GM18517 (cell line): ENCODE data around the gene COASY.

Experiments used
- ATAC-seq: cut with Tn5 transposase; IDR thresholded peaks from one replicate; pipeline ENCODE4 v1.9.1; 2021; ENCODE audit warnings: mild to moderate bottlenecking, moderate library complexity; ENCODE audit not compliant: unreplicated experiment

COASY gene

DNA sequence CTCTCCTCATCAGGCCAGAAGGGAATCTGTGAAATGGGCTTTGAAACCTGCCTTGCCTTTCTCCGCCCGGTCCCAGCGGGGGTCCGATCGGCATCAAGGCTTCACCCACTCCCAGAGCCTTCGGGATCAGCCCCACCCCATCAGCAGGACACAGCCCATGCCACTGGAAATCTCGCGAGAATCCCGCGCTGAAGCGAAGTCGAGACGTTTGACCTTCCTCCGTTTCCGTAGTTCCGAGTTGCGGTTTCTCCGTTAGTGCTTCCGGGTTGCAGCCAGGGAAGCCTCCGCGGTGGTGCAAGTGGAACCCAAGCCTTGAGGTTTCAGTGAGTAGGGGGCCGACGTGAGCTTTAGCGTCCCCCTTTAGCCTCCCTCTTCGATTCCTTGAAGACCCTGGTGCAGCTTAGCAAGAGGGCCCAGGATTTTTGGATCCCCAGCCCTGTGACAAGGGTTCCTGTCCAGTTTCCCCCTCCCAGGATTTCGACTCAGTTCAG lies at the start of gene COASY:
TSS of gene COASY (plus strand) at position 252 of the 491 bp plus-strand sequence. CDS start 475 bp downstream, outside the sequence.
- ATAC-seq, result no peak

DNA sequence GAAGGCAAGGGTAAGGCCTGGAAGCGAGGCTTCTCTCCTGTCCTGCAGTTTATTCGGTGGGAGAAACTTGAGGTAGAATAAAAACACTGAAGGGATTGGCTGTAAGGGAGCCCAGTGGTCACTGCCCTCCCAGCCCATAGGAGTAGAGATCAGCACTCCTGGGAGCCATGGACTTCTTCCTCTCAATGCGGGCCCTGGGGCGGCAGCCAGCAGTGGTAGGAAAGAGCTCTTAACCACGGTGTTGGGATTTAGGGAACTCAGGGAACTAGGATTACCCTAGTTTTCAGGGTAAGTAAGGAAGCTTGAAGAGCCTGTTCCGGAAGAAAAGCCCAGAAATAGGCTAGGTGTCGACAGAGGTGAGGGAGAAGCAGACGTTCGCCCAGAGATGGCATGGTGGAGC lies 49.7 kb upstream of the COASY start:
- ATAC-seq, result no peak

DNA sequence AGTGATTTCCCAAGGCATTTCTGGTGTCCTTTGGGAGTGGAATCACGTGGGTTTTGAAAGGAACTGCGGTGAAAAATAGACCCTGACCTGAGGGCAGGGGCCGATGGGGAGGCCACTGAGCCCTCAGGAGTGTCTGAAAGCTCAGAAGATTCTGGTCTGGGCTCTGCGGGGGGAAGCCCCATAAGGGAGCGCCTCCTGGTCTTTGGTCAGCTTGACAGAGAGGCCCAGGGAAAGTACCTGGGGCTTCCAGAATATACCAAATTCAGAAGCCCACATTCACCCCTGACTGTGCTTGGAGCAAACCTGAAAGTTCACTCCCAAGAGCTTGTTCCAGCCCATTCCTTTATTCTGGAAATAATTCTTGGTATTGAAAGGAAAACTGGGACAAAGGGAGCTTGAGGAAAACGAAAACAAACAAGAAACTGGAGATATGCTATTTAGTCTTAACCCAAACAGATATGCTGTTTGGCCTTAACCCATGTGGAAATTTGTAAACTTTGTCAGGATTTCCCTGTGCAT lies 49.2 kb upstream of the COASY start:
- ATAC-seq, result no peak

DNA sequence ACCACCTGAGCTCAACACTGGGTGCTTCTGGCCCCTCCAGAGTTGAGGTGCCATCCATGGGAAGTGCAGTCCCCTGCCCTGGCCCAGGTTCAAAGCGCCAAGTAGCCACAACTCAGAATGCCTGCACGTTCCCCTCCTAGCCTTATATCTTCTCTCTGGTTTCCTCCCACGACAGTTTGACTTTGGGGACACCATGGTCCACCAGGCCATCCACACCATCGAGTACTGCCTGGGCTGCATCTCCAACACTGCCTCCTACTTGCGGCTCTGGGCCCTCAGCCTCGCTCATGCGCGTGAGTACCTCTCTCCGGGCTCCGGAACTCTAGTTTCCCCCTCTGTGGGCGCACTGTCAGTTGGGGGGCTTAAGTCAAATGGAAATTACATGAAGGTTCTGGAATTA lies 48.3 kb upstream of the COASY start:
- ATAC-seq, result no peak

DNA sequence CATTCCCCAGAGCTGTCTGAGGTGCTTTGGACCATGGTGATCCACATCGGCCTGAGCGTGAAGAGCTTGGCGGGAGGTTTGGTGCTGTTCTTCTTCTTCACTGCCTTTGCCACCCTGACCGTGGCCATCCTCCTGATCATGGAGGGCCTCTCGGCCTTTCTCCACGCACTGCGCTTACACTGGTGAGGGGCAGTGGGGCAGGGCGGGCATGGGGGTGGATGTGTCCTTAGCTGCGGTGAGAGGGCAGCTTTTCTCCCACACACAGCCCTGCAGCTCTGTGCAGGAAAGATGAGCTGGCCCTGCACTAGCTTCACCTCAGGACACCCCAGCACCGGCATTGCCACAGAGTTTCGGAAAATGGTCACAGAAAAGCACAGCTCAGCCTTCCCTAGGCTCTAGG lies 47.7 kb upstream of the COASY start:
- ATAC-seq, result no peak

DNA sequence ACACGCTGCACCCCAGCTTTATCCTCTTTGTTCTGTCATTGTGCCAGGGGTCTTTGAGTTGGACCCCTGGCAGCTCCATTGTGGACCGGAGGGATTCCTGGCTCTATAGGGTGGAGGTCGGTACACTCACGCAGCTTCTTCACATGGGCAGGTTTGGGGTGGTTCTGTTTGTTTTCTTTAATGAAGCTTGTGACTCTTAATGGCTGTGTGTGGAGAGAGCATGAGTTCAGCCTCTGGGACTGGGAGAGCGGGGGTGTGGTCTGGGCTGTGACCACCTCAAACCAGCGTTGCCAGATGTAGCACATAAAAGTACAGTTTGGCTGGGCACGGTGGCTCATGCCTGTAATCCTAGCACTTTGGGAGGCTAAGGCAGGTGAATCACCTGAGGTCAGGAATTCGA lies 47.1 kb upstream of the COASY start:
- no peak for ATAC-seq

DNA sequence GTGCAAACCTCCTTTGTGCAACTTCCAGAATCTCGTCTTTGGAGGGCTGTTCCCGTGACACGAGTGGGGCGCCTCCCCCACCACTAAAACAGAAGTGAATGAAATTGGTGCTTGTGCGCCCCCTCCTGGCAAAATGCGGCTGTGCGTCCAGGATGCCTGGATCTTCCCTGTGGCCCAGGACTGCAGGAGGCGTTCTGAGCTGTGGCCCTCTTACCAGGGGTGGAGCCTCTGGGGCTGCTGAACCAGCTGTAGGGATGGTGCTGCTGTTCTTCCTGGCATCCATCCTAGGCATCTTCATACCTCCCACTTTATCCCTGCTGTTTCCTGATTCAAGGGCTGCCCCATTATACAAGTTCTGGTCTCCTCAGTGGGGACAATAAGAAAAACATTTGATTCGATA lies 44.4 kb upstream of the COASY start:
- ATAC-seq, result no peak

DNA sequence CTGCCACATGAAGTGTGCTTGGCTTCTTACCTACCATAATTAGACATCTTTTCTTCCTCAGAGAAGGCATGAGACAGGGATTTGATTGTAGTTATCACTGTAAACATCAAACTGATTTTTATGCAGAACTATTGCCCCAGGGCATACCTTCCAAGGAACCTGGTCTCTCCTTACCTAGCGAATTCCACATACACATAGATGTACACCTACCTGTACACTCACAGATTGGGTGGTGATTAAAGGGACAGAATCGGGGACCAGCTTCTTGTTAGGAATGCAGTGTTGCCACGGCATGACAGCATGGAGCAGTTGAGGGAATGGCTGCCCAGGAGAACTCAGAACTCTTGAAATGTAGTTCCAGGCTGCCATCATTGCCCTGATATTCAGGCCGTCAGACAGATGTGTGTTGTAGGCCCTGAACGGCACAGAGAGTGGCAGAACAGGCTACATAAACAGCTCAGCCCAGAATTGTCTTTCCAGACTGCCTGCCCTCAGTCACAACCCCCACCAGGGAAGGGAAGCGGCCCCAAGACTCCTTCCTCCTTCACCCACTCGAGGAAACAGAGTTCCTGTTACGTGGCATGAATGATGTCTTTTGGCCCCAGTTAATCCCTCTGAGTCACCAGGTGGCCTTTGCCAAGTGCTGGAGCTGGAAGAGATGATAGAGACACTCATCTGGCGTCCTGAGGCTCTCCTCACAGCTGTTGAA lies 43.7 kb upstream of the COASY start:
- no peak for ATAC-seq

DNA sequence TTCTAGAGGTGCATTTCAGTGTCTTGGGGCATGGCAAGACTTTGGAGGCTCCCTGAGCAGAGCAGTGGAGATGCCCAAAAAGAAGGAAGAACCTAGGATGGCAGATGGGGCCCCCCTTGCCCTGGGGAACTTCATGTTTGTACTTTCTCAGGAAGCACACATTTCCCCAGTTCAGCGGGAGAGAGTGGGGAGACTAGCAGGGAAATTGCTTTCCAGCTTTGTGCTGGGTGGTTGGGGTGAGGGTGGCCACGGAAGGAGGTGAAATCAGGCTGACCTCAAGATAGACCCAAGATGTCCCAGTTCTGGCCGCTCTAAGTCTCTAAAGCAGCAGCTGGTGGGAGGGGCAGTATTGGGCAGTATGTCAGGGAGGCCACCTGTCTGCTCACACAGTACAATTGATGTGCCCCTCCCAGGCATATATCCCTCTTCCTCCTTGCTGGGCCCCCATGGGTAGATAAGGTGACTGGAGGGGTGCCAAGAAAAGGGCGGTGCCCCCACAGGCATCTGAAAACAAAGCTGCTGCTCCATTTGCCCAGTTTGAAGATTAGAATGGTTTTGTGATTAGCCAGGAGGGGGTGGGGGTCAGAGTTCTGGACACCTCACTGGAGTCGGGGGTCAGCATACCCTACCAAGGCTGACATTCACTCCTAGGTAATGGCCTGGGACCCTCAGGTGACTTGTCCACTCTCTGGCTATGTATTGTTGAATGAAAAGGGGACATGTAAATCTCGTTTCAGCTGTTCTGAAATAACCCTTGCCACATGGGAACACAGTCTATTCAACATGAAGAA lies 43.0 kb upstream of the COASY start:
- no peak for ATAC-seq

DNA sequence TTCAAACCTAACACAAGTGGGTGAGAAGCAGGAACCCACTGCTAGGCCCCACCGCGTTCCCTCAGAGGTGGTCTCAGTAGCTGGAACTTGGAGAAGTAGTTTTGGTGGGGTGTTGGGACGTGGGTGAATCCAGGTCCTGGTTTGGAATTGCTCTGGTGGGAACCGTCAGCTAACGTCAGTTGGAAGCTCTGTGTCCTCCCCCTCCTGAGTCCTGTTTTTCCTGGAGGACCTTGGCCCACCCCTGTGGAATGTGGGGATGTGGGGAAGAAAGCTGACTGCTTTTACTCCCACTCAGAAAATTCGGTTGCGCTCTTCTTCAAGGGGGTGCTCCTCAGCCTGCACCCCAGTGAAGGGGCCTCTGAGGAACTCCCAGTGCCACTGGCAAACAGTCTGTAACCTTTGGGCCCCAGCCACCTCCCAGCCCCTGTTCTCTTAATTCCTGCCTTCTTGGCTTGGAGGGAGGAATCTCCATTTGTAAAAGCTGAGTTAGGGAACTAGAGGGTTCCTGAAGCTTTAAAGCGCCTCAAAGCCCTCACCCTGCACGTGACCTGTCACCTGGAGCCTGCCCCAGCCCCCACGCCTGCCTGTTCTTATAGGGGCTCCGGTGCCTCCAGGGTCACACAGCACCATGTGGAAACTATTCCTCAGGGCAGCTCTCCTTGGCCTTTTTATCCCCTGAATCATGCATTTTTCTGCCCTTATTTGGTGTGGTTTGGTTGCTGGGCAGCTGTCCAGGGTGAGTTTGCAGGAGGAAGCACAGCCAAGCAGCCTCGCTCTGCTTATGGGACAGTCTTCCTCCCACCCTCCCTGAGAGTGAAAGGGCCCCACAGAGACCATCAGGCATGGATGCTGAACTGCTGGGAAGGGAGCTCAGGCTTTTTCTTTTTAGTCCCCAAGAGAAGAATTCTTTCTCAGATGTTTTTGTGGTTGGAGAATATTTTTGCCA lies 42.1 kb upstream of the COASY start:
- ATAC-seq, result no peak

DNA sequence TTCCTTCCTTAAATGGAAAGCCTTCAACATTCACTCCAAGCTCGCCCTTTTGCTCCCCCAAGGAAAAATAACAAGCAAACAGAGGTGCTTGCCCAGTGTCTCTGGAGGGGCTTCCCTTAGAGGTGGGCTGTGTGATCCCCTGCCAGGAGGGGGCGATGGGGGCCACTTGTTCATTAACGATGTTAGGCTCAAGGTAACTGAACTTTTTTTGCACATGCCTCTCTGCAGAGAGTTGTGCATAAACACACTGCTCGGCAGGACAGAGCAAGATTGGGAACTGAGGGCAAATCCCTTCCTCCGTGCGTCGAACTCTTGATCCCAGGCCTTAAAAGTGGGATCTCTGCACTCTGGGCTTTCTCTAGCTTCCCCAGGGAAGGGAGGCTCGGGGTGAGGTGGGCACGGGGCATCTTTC lies 41.4 kb upstream of the COASY start:
- no peak for ATAC-seq

DNA sequence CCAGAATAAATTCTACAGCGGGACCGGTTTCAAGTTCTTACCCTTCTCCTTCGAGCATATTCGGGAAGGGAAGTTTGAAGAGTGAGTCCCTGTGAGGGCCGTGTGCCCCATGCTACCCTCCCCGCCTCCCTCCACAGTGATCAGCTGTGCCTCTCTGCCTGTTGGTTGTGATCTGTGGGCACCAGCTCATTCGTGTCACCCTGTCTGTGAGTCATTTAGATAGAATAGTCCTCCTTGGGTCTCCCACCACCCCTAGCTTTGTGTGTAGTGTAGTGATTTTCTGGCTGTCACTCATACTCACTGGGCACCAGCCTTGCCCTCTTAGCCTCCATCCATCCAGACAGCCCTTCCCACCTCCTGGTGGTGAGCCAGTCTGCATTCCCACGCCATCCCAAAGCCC lies 40.9 kb upstream of the COASY start:
- no peak for ATAC-seq

DNA sequence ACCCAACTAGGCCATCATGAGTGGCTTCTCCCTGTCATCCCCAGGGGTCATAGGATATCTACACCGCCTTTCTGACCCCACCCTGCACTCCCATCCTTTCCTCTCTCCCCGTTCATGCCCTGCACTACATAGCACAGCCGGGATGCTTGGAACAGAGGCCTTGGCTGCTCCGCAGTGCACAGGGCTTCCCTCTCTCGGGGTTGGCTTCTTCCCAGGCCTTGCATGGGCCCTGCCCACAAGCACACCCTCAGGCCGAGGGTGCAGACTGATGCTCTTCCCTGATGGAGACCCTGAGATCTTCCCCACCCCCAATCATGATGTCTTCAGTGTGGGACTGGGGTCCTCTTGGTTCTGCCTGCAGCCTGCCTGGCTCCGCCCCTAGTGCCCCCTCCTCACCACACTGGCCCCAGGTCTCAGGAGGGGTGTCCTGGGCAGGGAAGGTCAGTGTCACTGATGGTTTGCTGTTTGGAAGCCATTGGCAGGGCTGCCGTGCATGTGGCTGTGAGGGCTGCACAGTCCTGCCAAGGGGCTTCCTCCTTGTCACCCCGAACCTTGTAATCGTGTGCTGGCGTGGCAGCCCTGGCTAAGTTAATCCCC lies 40.2 kb upstream of the COASY start:
- no peak for ATAC-seq

DNA sequence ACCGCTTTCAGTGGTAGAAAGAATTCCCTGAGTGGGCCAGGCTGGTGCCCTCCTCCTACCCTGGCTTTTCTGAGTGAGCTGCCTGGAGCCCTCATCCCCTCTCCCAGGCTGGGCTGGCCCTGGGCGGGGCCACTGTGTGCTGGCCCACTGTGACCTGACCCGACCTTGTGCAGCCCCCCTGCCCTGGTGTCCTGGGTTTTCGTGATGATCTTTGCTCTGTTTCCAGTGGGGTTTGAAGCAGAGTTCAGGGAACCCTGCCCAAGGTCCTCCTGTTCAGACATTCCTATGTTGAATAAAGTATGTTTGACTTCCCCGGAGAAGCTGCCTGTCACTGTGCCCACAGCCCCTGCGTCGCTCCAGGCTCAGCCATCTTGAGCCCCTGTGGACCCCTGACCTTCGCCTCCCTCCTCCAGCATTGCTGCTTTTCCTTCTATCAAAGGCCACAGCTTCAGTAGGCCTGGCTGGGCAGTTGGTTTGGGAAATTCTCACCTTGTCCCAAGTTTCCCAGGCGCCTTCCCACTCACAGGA lies 39.6 kb upstream of the COASY start:
- no peak for ATAC-seq

DNA sequence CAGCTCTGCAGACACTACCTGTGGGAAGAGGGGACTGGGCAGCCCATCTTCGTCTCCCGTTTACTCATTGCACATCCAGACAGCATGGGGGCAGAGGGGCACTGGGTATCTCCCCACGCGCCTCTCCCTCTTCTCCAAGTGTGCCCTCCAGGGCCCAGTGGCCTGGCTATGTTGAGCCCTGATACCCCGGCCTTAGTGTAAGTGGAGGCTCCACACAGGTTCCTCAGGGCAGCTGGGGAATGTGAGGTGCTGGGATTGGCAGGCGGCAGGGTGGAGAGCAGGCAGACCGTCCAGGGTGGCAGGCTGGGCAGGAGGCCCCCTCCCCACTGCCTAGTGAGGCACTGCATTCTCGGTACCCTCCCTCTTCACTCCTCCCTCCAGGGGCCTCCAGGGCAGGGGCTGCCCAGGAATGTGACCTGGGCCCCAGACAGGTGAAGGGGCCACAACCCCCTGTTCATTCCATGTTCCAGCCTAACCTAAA lies 39.1 kb upstream of the COASY start:
- ATAC-seq, result no peak

DNA sequence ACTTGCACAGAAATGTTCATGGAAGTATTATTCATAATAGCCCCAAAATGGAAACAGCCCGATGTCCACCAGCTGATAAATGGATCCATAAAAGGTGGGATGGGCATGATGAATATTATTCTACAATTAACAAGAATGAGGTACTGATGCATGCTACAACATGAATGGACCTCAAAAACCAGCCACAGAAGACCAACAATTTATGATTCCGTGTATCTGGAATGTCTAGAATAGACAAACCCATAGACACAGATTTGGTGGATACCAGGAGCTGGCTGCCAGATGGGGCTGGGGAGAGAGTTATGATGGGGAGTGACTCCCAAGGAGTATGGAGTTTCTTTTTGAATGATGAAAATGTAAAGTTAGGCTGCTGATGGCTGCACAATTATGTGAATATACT lies 36.7 kb upstream of the COASY start:
- no peak for ATAC-seq

DNA sequence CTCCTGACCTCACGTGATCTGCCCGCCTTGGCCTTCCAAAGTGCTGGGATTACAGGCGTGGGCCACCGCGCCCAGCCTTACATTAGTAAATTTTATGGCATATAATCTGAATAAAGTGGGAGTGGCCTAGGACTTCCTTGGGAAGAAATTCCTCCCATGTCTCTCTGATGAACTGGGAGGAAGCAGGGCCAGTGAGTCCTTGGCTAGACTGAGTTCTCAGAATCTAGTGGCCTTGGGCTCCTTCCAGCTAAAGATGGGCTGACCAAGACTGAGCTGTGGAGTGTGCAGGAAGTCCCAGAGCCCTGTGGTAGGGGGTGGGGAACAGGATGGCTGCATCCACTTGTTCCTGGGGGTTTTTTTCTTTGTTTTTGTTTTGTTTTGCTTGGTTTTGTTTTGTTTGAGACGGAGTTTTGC lies 35.9 kb upstream of the COASY start:
- no peak for ATAC-seq

DNA sequence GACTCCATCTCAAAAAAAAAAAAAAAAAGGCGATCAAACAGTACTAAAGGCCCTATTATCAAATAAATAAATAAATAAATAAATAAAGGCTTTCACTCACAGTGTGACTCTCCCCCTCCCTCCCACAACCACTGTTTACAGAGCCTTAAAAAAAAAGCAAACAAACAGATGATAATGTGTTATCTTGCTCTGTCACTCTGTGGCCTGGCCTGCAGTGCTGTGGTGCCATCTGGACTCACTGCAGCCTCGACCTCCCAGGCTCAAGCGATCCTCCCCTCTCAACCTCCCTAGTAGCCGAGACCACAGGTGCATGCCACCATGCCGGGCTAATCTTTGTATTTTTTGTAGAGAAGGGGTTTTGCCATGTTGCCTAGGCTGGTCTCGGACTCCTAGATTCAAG lies 34.0 kb upstream of the COASY start:
- no peak for ATAC-seq

DNA sequence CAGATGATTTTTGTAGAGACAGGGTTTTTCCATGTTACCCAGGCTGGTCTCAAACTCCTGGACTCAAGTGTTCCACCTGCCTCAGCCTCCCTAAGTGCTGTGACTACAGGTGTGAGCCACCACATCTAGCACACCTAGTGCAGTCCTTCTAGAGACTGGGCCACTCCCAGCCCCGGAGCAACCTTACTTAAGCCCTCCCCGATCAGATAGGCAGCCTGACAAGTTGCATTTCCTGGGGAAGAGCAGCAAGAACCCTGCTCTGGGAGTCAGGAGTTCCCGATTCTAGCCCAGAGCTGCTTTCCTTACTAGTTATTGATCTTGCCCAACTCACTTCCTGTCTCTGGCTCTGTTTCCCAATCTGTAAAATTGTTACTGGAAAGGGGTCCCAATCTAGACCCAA lies 32.9 kb upstream of the COASY start:
- ATAC-seq, result no peak

DNA sequence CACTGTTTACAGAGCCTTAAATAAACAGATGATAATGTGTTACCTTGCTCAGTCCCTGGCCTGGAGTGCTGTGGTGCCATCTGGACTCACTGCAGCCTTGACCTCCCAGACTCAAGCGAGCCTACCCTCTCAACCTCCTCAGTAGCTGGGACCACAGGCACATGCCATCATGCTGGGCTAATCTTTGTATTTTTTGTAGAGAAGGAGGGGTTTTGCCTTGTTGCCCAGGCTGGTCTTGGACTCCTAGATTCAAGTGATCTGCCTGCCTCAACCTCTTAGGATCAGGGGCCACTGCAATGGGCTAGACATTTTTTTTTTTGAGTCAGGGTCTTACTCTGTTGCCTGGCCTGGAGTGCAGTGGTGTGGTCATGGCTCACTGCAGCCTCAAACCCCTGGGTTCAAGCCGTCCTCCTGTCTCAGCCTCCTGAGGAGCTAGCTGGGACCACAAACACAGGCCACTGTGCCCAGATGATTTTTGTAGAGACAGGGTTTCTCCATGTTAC lies 30.9 kb upstream of the COASY start:
- no peak for ATAC-seq
